Measurements from ENCODE around the gene ABLIM3. TPM values are rescaled to one million over a fixed set of nuclear protein-coding genes. Genes with fewer than 3 reads are reported as not detected.

Gene ABLIM3
- total and polyA plus RNA-seq, 9 of the 15 experiments (the other 6 are each of a cell fraction or from before 2014, with no cell fraction given), result 0.03 to 0.38 (median 0.11) TPM

GRCh38 chr5:149285153-149285552, 143.9 kb downstream of the ABLIM3 start:
- H3K9me1 ChIP-seq (ENCODE audit: control insufficient read depth, insufficient read depth, low read length), result no peaks in the 10 kb centered on the region
- intact Hi-C loops (cut with micrococcal nuclease) (no loop called here), in situ Hi-C loops (cut with MboI) (no loop called here)
- no peak overlapping the region for H3K4me2 ChIP-seq (ENCODE audit: insufficient read depth, low read length)
- H3K4me3 ChIP-seq, result no peak overlapping the region
- no TSS peak for BruUV-seq (replicated peaks)
- no peak for TF ChIP-seq GABPB1 (CRISPR knock-in tag; IDR thresholded peaks at IDR 0.05)
- no peak for TF ChIP-seq PCBP2 (IDR thresholded peaks at IDR 0.05; ENCODE audit: low read depth, low read length, poor library complexity, severe bottlenecking)
- no peak for TF ChIP-seq ZNF512 (tag; IDR thresholded peaks at IDR 0.05)
- TF ChIP-seq ZFPM2 (CRISPR knock-in tag; IDR thresholded peaks at IDR 0.05), result no peak
- TF ChIP-seq ZNF830 (CRISPR knock-in tag; IDR thresholded peaks at IDR 0.05), result no peak
- no peak for TF ChIP-seq CSDE1 (IDR thresholded peaks at IDR 0.05)
- TF ChIP-seq HDAC1 (IDR thresholded peaks at IDR 0.05), result no peak
- TF ChIP-seq EP400 (IDR thresholded peaks at IDR 0.05), result no peak
- TF ChIP-seq XRCC5 (IDR thresholded peaks at IDR 0.05; ENCODE audit: low read depth, low read length), result no peak
- TF ChIP-seq SMARCB1 (IDR thresholded peaks at IDR 0.05; ENCODE audit: insufficient read length, low read depth), result no peak
- TF ChIP-seq ZNF263 (CRISPR knock-in tag; IDR thresholded peaks at IDR 0.05; ENCODE audit: borderline replicate concordance), result no peak
- no peak for TF ChIP-seq PTBP1 (IDR thresholded peaks at IDR 0.05; ENCODE audit: low read depth, low read length)
- TF ChIP-seq TAF7 (tag; IDR thresholded peaks at IDR 0.05), result no peak
- no peak for TF ChIP-seq FOXK1 (CRISPR knock-in tag; IDR thresholded peaks at IDR 0.05; ENCODE audit: borderline replicate concordance)
- TF ChIP-seq POLR3A (IDR thresholded peaks at IDR 0.05; ENCODE audit: borderline replicate concordance, extremely low read depth, insufficient read depth, insufficient read length), result no peak
- no peak for TF ChIP-seq ZBTB17 (CRISPR knock-in tag; IDR thresholded peaks at IDR 0.05)
- TF ChIP-seq RAD21 (CRISPR knock-in tag; conservative IDR thresholded peaks at IDR 0.05 in 1 of 2, IDR thresholded peaks at IDR 0.05 in 1 of 2), result no peak
- H3K36me3 ChIP-seq (ENCODE audit: control insufficient read depth, insufficient read depth, low read length), result no peaks in the 10 kb centered on the region
- peaks cover 24 to 50% of the 10 kb centered on the region in 2 experiments for H3K27me3 ChIP-seq (ENCODE audit: control insufficient read depth in 2 of 2, insufficient read depth in 2 of 2, low read length in 2 of 2)
- no peak for FAIRE-seq
- ChIA-PET POLR2A (interaction anchor here (0.6 kb wide), 1 partner anchor 24 kb away, joined by 3 read pairs; no protein-coding TSS in a partner anchor), CTCF (ENCODE audit: low intra/inter-chr PET ratio) (no interaction called here)
- no peaks in the 10 kb centered on the region for H3K9me3 ChIP-seq (replicated peaks; ENCODE audit: control insufficient read depth, insufficient read depth, low read depth, low read length)
- DNase-seq (ENCODE audit: extremely low read depth in 1 of 4, low spot score in 3 of 4), result no peak
- no peaks in the 10 kb centered on the region for H3K79me2 ChIP-seq (ENCODE audit: control insufficient read depth, insufficient read depth, low read length)
- 0% methylated on average over 1 of the region's 1 CpG for WGBS (ENCODE audit: insufficient coverage, low coverage, missing lambda C conversion rate)
- no peaks in the 10 kb centered on the region for H4K20me1 ChIP-seq (replicated peaks; ENCODE audit: control insufficient read depth, insufficient read depth, low read length)
- no peak overlapping the region for H2AFZ ChIP-seq (ENCODE audit: low read depth, low read length)
- no peak for ATAC-seq
- no peak overlapping the region for H3K27ac ChIP-seq (ENCODE audit: extremely low read depth, low read depth, low read length)
- no peak overlapping the region for H3K9ac ChIP-seq (ENCODE audit: insufficient read depth in 1 of 2, low read depth in 2 of 2, low read length in 2 of 2)
- H3K4me1 ChIP-seq (replicated peaks in 1 of 2; ENCODE audit: control insufficient read depth in 2 of 2, insufficient read depth in 2 of 2, low read length in 2 of 2), result no peaks in the 10 kb centered on the region; a peak in 1 of 5 replicates

All from K562 (cell line).